Dedifferentiated amniotic fluid mesenchymal stem cell (primary cell): ENCODE data around the gene KHSRP.

Experiments
- DNase-seq: peaks from one replicate; pipeline ENCODE4 v3.0.0-alpha.2; 2016; ENCODE audit errors: extremely low spot score

Gene KHSRP

DNA sequence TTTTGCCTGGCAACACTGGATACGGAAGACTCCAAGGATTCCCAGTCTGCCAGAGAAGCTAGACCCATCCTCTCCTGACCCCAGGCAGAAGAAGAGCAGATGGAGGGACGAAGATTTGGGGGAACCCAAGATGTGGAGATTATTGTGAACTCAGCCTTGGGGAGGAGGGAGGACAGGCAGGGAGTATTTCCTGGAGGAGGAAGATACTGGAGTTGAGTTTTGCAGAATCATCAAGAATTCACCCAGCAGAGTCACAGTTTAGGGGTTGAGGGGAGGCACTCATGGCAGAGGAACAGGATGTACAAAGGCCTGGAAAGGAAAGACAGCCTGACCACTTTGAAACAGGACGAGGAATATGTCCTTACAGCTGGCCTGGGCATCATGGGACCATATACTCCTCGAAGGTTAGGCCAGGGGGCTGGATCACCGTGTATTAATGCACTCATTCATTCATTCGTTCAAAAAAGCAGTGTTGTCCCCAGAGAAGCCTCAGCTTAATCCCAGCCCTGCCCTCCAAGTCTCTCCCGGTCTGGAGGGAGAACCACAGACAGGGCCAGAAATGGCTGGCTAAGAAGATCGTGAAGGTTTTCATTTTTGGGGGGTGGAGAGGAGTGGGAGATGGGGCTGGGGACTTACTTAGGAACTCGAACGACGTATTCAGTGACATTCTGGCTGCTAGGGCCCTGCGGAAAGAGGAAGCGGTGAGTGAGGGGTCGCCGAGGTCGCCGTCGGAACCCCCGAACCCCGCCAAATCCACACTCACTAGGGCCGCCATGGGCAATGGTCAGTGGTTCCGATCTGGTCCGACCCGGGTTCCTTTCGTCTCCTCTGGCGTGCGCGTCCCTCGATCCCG is 32.2 kb downstream of the KHSRP start:
- DNase-seq, result no peak

DNA sequence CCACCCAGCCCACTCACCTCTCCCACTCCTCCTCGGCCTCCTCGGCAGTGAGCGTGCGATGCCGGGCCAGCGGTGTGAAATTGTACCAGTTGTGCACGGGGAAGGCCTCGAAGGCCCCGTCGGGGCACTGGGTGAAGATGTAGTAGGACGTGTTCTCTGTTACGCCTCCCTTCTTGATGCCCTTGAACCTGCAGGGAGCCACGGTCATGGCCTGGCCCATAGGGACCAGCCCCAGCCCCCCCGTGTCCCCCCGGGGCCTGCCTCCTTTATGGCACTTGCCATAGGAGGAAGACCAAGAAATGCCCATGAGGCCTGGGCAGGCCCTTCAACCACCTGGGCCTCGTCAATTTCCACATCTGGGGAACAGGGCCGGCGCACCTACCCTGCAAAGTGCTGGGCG is 37.2 kb downstream of the KHSRP start:
- no peak for DNase-seq

DNA sequence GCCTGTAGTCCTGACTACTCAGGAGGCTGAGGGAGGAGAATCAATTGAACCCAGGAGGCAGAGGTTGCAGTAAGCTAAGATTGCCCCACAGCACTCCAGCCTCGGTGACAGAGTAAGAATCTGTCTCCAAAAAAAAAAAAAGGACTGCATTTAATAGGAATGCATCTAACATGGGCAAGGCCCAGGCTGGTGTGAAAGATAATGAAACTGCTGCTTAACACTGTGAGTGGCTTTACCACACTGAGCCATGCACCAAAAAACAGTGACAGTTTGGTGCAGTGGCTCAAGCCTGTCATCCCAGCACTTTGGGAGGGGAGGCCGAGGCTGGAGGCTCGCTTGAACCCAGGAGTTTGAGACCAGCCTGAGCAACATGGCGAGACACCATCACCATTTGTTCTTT is 40.2 kb downstream of the KHSRP start:
- DNase-seq, result no peak

DNA sequence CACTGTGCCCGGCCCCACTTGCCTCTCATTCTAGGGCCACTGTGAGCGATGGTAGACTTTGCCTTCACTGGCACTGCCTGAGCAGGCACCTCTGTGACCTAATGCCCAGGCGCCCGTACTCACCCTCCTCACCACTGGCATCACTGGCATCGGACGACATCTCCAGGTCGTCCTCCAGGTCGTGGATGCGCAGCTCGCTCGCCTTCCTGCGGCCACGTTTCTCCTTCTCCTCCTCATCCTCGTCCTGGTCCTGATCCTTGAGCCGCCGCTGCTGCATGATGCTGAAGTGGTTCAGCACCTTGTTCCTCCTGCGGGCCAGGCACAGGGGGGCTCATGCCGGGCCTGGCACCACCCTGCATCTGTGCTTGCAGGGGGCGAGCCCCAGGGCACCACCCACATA is 41.4 kb downstream of the KHSRP start:
- DNase-seq, result no peak

DNA sequence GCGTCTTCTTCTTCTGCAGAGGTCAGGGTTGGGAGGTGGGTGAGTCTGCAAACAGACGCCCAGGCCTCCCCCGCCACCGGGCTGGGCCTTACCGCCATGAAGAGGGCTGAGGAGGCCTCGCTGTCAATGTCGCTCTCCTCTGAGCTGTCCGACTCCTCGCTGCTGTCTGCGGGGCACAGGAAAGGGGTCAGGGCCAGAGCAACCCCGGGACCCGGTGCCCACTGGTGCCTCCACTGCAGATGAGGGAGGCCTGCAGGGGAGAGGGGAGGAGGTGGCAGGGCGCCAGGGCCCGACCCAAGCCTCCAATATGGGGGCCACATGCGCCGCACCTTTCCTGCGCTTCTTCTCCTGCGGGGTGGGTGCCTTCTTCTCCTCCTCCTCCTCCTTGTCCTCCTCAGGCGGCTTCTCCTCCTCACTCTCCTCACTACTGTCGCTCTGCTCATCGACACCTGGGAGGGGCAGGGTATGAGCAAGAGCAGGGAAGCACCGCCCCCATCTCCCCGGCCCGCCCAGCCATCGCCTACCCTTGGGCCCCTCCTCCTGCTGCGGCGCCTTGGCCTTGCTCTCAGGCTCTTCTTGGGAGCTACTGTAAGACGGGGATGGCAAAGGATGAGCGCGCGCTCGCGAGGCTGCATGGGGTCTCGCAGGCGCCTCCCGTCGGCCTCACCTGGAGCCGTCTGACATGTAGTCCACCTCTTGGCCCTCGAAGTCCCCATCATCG is 43.4 kb downstream of the KHSRP start:
- no peak for DNase-seq

DNA sequence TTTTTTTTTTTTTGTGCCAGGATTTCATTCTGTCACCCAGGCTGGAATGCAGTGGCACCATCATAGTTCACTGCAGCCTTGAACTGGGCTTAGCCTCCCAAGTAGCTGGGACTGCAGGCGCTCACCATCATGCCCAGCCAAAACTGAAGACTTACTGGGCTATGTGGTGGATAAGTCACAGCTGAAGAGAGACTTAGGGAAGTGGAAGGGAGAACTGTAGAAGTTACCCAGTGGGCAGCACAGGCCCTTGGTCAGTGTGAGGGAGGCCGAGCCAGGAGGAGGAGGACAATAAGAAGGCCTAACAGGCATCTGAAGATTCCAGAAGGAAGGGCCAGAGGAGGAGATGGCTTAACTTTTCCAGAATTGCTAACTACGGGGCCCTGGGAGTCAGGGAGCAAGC is 44.9 kb downstream of the KHSRP start:
- no peak for DNase-seq

DNA sequence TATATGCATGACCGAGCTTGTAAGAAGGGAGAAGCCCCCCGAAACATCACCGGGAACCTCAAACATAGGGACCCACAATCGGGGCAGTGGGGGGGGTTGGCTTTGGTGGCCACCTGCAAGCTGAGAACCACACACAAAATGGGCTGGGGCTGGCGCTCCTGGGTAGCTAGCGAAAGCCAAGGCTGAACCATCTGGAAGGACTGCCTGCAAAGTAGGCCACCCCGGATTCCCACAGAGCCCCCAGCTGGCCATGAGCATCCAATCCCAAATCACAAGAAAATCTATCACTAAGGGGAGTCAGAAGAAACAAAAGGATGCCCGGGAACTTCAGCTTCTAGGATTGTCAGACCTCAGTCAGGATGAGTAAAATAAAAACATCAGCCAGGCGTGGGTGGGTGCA is 46.1 kb downstream of the KHSRP start:
- DNase-seq, result no peak

DNA sequence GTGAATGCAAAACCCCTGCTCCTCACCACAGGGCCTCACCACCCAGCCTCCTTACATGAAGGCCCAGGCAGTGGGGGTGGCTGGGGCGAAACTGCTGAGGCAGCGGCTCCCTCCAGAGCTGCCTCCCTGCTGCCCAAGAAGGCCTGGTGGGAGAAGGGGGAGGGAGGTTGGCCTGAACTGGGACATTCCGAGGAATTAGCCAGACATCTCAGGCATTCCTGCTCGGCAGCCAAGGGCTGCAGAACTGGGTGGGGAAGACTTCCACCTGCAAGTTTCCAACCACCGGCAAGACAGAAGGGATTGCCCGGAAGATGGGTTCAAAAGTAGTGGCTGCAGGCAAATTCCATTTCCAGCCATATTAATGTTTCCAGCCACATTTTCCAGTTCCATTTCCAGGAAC is 46.6 kb downstream of the KHSRP start:
- DNase-seq, result peak; percentile 46

DNA sequence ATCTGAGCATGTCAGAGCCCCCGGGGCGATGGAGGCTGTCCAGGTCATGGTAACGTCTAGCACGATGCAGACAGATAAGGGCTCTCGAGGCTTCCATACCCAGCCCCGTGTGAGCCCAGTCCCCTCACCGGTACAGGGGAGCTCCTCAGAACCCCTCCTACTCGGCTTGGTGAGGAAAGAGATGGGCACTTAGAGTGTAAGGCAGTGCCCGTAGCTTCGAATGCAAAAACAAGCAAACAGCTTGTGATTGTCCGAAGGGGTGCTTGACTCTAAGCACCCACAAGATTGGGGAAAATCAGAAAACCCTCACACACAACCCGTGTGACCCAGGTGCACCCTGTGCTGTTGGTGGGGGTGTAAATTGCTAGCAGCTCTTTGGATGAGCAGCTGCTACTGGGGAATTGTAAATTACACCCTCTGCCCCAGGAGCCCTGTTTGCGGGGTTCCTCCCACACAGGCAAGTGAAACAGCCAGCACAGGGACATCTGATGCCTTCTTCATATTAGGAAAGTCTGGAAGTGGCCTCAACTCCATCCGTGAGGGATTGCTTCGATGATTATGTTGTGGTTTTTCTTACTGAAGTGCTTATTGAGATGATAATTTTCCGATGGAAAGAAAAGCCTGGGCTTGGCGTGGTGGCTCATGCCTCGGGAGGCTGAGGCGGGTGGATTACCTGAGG is 48.0 kb downstream of the KHSRP start:
- no peak for DNase-seq

DNA sequence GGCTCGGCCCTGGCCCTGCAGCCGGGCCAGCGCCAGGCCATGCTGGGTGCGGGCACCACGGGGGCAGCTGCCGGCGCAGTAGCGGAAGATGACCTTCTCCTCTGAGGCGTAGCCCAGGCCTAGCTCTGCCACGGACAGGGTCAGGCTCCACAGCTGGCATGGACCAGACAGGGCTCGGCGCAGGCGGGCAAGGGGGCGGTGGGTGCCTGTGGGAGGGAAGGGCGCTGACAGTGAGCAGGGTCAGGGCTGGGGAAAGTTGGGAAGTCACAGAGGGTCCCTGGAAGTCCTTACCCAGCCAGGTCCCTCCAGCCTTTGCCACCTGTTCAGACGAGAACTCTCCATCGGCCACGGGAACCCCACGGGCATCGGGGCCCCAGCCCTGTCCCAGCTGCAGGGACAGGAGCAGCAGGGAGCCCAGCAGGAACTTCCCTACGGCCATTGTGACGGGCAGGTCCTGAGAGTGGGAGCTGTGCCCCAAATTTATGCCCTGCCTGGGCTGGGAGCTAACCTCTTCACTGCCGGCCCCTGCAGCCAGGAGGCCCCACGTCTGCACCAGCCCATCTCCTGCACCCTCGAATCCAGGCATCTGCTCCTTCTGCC is 49.1 kb downstream of the KHSRP start, which contains the start of gene PSPN:
PSPN (minus strand) TSS at position 523 of the 600 bp plus-strand sequence; CDS start at position 439, 84 bp downstream.
- DNase-seq, result no peak

DNA sequence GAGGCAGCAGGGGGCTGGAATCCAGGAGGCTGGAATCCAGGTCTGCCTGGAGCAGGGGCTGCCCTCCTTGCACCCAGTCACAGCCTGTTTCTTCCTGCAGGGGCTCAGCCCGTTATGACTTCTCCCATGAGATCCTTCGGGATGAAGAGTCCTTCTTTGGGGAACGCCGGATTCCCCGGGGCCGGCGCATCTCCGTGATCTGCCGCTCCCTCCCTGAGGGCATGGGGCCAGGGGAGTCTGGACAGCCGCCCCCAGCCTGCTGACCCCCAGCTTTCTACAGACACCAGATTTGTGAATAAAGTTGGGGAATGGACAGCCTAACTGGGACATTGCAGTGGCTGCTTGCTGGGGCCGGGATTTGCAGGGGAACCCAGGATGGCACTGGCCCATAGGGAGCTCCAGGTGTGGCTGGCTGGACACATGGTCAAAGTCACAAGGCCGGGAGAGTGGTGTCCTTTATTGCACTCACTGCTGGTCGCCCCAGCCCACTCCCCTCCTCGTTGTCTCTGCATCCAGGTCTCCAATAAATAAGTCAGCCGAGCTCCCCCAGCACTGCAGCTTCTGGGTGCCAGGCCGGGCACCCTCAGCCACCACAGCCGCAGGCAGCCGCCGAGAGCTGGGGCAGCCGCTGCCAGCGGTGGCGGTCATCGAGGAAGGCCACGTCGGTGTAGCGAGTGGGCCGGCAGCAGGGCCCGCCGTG is 49.8 kb downstream of the KHSRP start:
- DNase-seq, result no peak

DNA sequence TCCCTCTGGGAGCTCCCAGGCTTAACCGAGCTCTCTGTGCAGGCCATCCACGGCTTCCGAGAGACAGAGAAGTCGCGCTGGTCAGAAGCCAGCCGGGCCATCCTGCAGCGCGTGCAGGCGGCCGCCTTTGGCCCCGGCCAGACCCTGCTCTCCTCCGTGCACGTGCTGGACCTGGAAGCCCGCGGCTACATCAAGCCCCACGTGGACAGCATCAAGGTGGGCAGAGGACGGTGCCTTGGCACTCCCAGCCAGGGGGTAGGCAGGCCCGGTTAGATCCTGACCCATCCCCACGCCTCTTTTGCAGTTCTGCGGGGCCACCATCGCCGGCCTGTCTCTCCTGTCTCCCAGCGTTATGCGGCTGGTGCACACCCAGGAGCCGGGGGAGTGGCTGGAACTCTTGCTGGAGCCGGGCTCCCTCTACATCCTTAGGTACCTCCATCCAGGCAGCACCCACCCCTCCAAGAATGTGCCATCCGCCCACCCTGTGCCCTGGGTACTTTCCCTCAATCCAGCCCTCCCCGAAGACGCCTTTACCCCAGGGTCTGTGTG is 50.4 kb downstream of the KHSRP start:
- DNase-seq, result no peak

DNA sequence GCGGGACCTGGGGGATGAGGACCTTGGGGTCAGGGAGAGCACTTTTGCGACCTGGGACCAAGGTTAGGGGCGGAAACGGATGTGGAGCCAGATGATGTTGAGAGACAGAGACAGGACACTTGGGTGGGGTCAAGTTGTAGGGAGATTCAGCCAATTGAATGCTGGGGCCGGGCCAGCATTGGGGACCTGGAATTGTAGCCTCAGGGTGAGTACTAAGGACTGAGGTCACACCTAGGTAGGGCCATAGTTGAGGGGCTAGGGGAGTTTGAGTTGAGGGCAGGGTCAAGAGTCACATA is 50.9 kb downstream of the KHSRP start:
- DNase-seq, result no peak

DNA sequence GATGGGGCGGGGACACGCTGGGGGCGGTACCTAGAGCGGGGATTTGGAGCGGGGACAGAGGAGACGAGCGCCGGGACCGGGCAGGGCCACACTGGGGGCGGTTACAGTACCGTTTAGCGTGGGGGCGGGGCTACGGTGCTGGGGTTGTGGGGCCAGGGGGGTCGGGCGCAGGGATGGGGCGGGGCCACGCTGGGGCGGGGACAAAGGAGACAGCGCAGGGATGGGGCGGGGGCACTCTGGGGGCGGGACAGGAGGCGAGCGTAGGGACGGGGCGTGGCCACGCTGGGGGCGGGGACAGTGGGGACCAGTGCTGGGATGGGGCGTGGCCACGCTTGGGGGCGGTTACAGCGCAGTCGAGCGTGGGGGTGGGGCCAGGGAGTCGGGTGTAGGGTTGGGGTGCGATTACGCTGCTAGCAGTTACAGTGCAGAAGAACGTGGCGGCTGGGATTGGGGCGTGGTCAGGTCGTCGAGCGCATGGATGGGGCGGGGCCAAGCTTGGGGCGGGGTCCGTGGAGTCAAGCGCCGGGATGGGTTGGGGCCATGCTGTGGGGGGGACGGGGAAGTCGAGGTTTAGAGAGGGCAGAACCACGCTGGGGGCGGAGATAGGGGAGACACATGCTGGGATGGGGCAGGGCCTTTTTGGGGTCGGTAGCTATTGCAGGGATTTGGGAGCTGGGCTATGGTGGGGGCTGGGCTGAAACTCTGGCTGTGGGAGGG is 51.4 kb downstream of the KHSRP start:
- peak; percentile 97 for DNase-seq

DNA sequence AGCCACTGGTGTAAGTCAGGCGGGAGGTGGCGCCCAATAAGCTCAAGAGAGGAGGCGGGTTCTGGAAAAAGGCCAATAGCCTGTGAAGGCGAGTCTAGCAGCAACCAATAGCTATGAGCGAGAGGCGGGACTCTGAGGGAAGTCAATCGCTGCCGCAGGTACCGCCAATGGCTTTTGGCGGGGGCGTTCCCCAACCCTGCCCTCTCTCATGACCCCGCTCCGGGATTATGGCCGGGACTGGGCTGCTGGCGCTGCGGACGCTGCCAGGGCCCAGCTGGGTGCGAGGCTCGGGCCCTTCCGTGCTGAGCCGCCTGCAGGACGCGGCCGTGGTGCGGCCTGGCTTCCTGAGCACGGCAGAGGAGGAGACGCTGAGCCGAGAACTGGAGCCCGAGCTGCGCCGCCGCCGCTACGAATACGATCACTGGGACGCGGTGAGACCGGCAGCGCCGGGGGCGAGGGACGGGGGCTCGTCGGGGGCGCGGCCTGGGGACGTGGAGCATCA is 52.0 kb downstream of the KHSRP start, which contains the start of gene ALKBH7:
ALKBH7 (plus strand) TSS at position 201 of the 502 bp plus-strand sequence; CDS start at position 228, 27 bp downstream.
- peak; percentile 100 for DNase-seq

DNA sequence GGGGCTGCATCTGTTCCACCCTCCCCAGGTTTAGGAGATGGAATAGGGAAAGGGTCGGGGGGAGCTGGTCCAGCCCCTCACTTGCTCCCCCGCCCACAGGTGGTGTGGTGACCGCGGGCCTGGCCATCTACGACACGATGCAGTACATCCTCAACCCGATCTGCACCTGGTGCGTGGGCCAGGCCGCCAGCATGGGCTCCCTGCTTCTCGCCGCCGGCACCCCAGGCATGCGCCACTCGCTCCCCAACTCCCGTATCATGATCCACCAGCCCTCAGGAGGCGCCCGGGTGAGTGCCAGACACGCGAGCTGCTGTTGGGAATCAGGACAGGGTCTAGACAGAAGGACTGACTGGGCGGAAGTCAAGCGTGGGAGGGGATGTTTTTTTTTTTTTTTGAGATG is 60.3 kb downstream of the KHSRP start:
- DNase-seq, result peak; percentile 4
